ENCODE data around the gene ANKRD33B.

DNA sequence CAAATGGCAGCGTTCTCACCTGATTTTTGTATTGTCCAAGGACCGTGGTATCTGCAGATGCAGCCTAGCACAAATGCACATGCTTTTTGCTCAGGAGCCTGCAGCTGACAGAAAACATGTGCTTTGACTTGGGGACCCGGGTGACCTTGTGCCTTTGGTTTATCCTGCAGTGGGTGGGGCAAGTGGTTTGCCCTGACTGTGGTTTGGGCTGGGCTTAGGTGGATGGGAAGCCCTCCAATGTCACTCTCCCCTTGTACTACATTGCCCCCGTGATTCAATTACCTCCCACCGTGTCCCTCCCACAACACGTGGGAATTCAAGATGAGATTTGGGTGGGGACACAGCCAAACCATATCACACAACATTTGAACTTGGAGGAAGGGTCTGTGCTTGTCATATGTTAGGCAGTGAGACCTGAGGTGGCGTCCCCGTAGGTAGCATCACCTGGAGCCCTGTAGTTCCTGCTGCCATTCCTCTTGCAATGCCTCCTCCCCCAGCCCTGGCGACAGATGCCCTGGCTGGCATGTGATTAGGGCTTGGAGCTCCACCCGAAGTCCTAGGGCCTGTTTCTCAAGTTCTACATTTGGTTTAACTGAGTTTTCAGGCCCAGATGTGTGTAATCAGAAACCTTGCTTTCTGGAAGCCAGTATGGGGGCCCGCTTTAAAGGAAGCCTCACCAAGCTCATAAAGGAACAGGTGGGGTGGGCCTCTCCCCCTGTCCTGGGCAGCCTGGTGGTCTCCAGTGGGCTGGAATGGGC is 2.1 kb downstream of the ANKRD33B start:
- TF ChIP-seq, protein P1, sequence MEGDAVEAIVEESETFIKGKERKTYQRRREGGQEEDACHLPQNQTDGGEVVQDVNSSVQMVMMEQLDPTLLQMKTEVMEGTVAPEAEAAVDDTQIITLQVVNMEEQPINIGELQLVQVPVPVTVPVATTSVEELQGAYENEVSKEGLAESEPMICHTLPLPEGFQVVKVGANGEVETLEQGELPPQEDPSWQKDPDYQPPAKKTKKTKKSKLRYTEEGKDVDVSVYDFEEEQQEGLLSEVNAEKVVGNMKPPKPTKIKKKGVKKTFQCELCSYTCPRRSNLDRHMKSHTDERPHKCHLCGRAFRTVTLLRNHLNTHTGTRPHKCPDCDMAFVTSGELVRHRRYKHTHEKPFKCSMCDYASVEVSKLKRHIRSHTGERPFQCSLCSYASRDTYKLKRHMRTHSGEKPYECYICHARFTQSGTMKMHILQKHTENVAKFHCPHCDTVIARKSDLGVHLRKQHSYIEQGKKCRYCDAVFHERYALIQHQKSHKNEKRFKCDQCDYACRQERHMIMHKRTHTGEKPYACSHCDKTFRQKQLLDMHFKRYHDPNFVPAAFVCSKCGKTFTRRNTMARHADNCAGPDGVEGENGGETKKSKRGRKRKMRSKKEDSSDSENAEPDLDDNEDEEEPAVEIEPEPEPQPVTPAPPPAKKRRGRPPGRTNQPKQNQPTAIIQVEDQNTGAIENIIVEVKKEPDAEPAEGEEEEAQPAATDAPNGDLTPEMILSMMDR (IDR thresholded peaks at IDR 0.05; ENCODE audit: low read length), result no peak
- TF ChIP-seq EZH2phosphoT487 (IDR thresholded peaks at IDR 0.05; ENCODE audit: low read length), result no peak
- no peak for TF ChIP-seq EZH2 (optimal IDR thresholded peaks at IDR 0.05; ENCODE audit: low read depth, low read length)

Data from MM.1S (cell line).